IMR-90 (cell line): ENCODE results near the gene SARDH.

Experiments
- BHLHE40 ChIP-seq: fragments of 150-350 bp; IDR thresholded peaks from 2 replicates; pipeline ENCODE4 v1.6.1; 2016; ENCODE audit warnings: mild to moderate bottlenecking, low read depth, low read length
- CEBPB ChIP-seq: IDR thresholded peaks from 2 replicates; pipeline ENCODE4 v1.6.1; 2012; ENCODE audit warnings: low read depth, low read length, improper control_type of control experiment
- CTCF ChIP-seq: conservative IDR thresholded peaks from 2 replicates; pipeline ENCODE4 v1.5.1; 2012; ENCODE audit warnings: mild to moderate bottlenecking, low read depth, low read length, improper control_type of control experiment
- ELK1 ChIP-seq: fragments of 150-350 bp; IDR thresholded peaks from 2 replicates; pipeline ENCODE4 v1.6.1; 2016; ENCODE audit warnings: low read depth, mild to moderate bottlenecking, low read length, moderate library complexity, borderline replicate concordance
- FOS ChIP-seq: fragments of 150-350 bp; IDR thresholded peaks from 2 replicates; pipeline ENCODE4 v1.6.1; 2016; ENCODE audit warnings: low read depth, low read length
- MAZ ChIP-seq: IDR thresholded peaks from 2 replicates; pipeline ENCODE4 v1.6.1; 2012; ENCODE audit warnings: low read depth, mild to moderate bottlenecking, low read length, improper control_type of control experiment, moderate library complexity, borderline replicate concordance
- MXI1 ChIP-seq: IDR thresholded peaks from 2 replicates; pipeline ENCODE4 v1.6.1; 2012; ENCODE audit warnings: low read depth, mild to moderate bottlenecking, low read length, moderate library complexity, borderline replicate concordance
- NFE2L2 ChIP-seq: fragments of 150-350 bp; IDR thresholded peaks from 2 replicates; pipeline ENCODE4 v1.6.1; 2016; ENCODE audit warnings: low read depth, mild to moderate bottlenecking, low read length
- POLR2A ChIP-seq: IDR thresholded peaks from 2 replicates; pipeline ENCODE4 v1.6.1; 2012; ENCODE audit warnings: mild to moderate bottlenecking, low read depth, low read length
- RAD21 ChIP-seq: IDR thresholded peaks from 2 replicates; pipeline ENCODE4 v1.6.1; 2012; ENCODE audit warnings: low read length, improper control_type of control experiment
- RCOR1 ChIP-seq: IDR thresholded peaks from 2 replicates; pipeline ENCODE4 v1.6.1; 2012; ENCODE audit warnings: mild to moderate bottlenecking, low read length, improper control_type of control experiment; ENCODE audit not compliant: insufficient replicate concordance
- SMC3 ChIP-seq: fragments of 150-350 bp; IDR thresholded peaks from 2 replicates; pipeline ENCODE4 v1.6.1; 2016; ENCODE audit warnings: low read depth, mild to moderate bottlenecking, antibody characterized with exemption, low read length, moderate library complexity
- USF2 ChIP-seq: fragments of 150-350 bp; IDR thresholded peaks from 2 replicates; pipeline ENCODE4 v1.6.1; 2017; ENCODE audit warnings: mild to moderate bottlenecking, antibody characterized with exemption, low read length, low read depth

- no peak for TF ChIP-seq CTCF
- TF ChIP-seq SMC3: no peak
- TF ChIP-seq POLR2A: no peak
- no peak for TF ChIP-seq MAZ
- TF ChIP-seq ELK1: no peak
- no peak for TF ChIP-seq CEBPB
- no peak for TF ChIP-seq USF2
- no peak for TF ChIP-seq RAD21
- TF ChIP-seq RCOR1: no peak
- no peak for TF ChIP-seq MXI1
- no peak for TF ChIP-seq FOS
- no peak for TF ChIP-seq BHLHE40
- TF ChIP-seq NFE2L2: no peak
These were observed 104.0 kb downstream of the SARDH start for GRCh38 chr9:133634081-133634691.
